ENCODE data around the gene IFIT1.
"Not testable (repeated sequence)": the region's sequence is repeated elsewhere in the genome, so short reads cannot be mapped to it uniquely, and the experiment has no call there.

Gene IFIT1

GRCh38 chr10:89347701-89348457 is 44.5 kb upstream of the IFIT1 start:
- no peaks in the 10 kb centered on the region for H3K27me3 ChIP-seq
- H3K36me3 ChIP-seq, result no peaks in the 10 kb centered on the region
- peak overlapping the region; percentile 43 to 85 for H3K27ac ChIP-seq
- TF ChIP-seq, protein P1, sequence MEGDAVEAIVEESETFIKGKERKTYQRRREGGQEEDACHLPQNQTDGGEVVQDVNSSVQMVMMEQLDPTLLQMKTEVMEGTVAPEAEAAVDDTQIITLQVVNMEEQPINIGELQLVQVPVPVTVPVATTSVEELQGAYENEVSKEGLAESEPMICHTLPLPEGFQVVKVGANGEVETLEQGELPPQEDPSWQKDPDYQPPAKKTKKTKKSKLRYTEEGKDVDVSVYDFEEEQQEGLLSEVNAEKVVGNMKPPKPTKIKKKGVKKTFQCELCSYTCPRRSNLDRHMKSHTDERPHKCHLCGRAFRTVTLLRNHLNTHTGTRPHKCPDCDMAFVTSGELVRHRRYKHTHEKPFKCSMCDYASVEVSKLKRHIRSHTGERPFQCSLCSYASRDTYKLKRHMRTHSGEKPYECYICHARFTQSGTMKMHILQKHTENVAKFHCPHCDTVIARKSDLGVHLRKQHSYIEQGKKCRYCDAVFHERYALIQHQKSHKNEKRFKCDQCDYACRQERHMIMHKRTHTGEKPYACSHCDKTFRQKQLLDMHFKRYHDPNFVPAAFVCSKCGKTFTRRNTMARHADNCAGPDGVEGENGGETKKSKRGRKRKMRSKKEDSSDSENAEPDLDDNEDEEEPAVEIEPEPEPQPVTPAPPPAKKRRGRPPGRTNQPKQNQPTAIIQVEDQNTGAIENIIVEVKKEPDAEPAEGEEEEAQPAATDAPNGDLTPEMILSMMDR (IDR thresholded peaks at IDR 0.05), result no peak
- intact Hi-C loops (cut with DNase I; ENCODE audit: low total_unique reads), result no loop called here
- peaks cover 9 to 58% (median 25%) of the 10 kb centered on the region in 4 donors for H3K4me1 ChIP-seq
- H3K9me3 ChIP-seq, result no peaks in the 10 kb centered on the region
- no peak overlapping the region for H3K4me3 ChIP-seq
- no peak for DNase-seq

GRCh38 chr10:89348481-89348880 is 43.9 kb upstream of the IFIT1 start:
- H3K9me3 ChIP-seq, result no peaks in the 10 kb centered on the region
- H3K4me1 ChIP-seq, result peaks cover 9 to 61% (median 25%) of the 10 kb centered on the region in 4 donors
- intact Hi-C loops (cut with DNase I; ENCODE audit: low total_unique reads), result no loop called here
- H3K27ac ChIP-seq, result peak overlapping the region; percentile 43 to 85
- no peak overlapping the region for H3K4me3 ChIP-seq
- no peaks in the 10 kb centered on the region for H3K27me3 ChIP-seq
- no peak for DNase-seq
- TF ChIP-seq, protein P1 (IDR thresholded peaks at IDR 0.05), result no peak
- no peaks in the 10 kb centered on the region for H3K36me3 ChIP-seq

GRCh38 chr10:89348975-89349374 is 43.4 kb upstream of the IFIT1 start:
- intact Hi-C loops (cut with DNase I; ENCODE audit: low total_unique reads), result no loop called here
- Histone ChIP-seq H3K9me3 (no peaks in the 10 kb centered on the region), H3K27ac (peak overlapping the region in 1 of 2 donors; percentile 85), H3K4me3 (no peak overlapping the region), H3K27me3 (no peaks in the 10 kb centered on the region), H3K4me1 (peaks cover 9 to 61% (median 25%) of the 10 kb centered on the region in 4 donors), H3K36me3 (no peaks in the 10 kb centered on the region)
- TF ChIP-seq, protein P1 (IDR thresholded peaks at IDR 0.05), result no peak
- DNase-seq, result no peak

- Histone ChIP-seq H3K4me1 (peaks cover 9 to 61% (median 25%) of the 10 kb centered on the region in 4 donors), H3K27ac (peak overlapping the region; percentile 82 to 85)
- H3K4me3 ChIP-seq; intact Hi-C loops (cut with DNase I; ENCODE audit: low total_unique reads); H3K9me3 ChIP-seq; H3K36me3 ChIP-seq; H3K27me3 ChIP-seq: not testable (repeated sequence)
- DNase-seq, result peak; percentile 61 to 81
Measured at GRCh38 chr10:89350631-89351315, 41.6 kb upstream of the IFIT1 start.

DNA sequence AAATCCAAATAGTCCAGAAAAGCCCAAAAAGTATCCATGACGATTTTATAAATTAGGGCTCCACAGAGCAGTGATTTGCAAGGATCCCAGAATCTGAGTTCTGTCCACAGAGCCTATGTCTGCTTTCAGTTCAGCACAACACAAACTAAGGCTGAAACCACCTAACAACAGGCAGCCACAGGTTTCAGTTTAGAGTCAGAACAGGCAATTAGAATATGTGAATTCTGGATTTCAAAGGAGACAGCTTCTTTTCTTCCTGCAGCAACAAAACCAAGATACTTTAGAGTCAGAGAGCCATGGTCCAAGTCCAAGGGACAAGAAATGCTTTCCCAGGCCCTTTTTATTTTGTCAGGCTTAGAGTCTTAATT is 41.0 kb upstream of the IFIT1 start:
- Histone ChIP-seq H3K9me3 (no peaks in the 10 kb centered on the region), H3K4me3 (peak overlapping the region in 1 of 2 donors; percentile 13), H3K27me3 (no peaks in the 10 kb centered on the region), H3K27ac (peak overlapping the region; percentile 82 to 85), H3K4me1 (peaks cover 9 to 57% (median 24%) of the 10 kb centered on the region in 4 donors), H3K36me3 (no peaks in the 10 kb centered on the region)
- TF ChIP-seq, protein P1 (IDR thresholded peaks at IDR 0.05), result no peak
- DNase-seq, result no peak
- intact Hi-C loops (cut with DNase I; ENCODE audit: low total_unique reads), result no loop called here
